ENCODE results near the gene LHX4.
A peak's percentile ranks its signal among the peaks of the same experiment; 100 is the strongest.

Gene LHX4

GRCh38 chr1:180211860-180212229 lies 18.2 kb upstream of the LHX4 start:
- Histone ChIP-seq H3K9me3 (no peaks in the 10 kb centered on the region), H3K4me1 (no peaks in the 10 kb centered on the region), H3K27me3 (peaks cover 0 to 12% of the 10 kb centered on the region in 2 donors), H3K4me3 (no peak overlapping the region), H3K27ac (no peak overlapping the region), H3K36me3 (no peaks in the 10 kb centered on the region)
- DNase-seq: no peak
- intact Hi-C loops (cut with DNase I; ENCODE audit: low total_unique reads): no loop called here
- no peak for TF ChIP-seq CTCF (IDR thresholded peaks at IDR 0.05)

GRCh38 chr1:180213401-180214170 lies 16.5 kb upstream of the LHX4 start:
- Histone ChIP-seq H3K4me1 (no peaks in the 10 kb centered on the region), H3K36me3 (no peaks in the 10 kb centered on the region), H3K27ac (no peak overlapping the region), H3K4me3 (no peak overlapping the region), H3K27me3 (peaks cover 0 to 12% of the 10 kb centered on the region in 2 donors), H3K9me3 (no peaks in the 10 kb centered on the region)
- intact Hi-C loops (cut with DNase I; ENCODE audit: low total_unique reads): no loop called here
- DNase-seq: peak in 1 of 2 donors; percentile 62
- TF ChIP-seq CTCF (IDR thresholded peaks at IDR 0.05): no peak

GRCh38 chr1:180215856-180216625 lies 14.0 kb upstream of the LHX4 start:
- H3K27me3 ChIP-seq: peaks cover 0 to 14% of the 10 kb centered on the region in 2 donors
- DNase-seq: peak in 1 of 2 donors; percentile 45
- no peaks in the 10 kb centered on the region for H3K36me3 ChIP-seq
- intact Hi-C loops (cut with DNase I; ENCODE audit: low total_unique reads): no loop called here
- no peak overlapping the region for H3K27ac ChIP-seq
- H3K4me1 ChIP-seq: no peaks in the 10 kb centered on the region
- no peak for TF ChIP-seq CTCF (IDR thresholded peaks at IDR 0.05)
- H3K4me3 ChIP-seq: no peak overlapping the region
- no peaks in the 10 kb centered on the region for H3K9me3 ChIP-seq

- TF ChIP-seq CTCF (IDR thresholded peaks at IDR 0.05): no peak
- H3K9me3 ChIP-seq: no peaks in the 10 kb centered on the region
- intact Hi-C loops (cut with DNase I; ENCODE audit: low total_unique reads): no loop called here
- no peak overlapping the region for H3K27ac ChIP-seq
- H3K27me3 ChIP-seq: peaks cover 0 to 8% of the 10 kb centered on the region in 2 donors
- no peaks in the 10 kb centered on the region for H3K4me1 ChIP-seq
- H3K4me3 ChIP-seq: no peak overlapping the region
- peak in 1 of 2 donors; percentile 43 for DNase-seq
- H3K36me3 ChIP-seq: no peaks in the 10 kb centered on the region
Measured at GRCh38 chr1:180217006-180217405, 13.1 kb upstream of the LHX4 start.

- DNase-seq: peak in 1 of 2 donors; percentile 51
- TF ChIP-seq CTCF (IDR thresholded peaks at IDR 0.05): no peak
- no peaks in the 10 kb centered on the region for H3K9me3 ChIP-seq
- H3K36me3 ChIP-seq: no peaks in the 10 kb centered on the region
- peaks cover 0 to 17% of the 10 kb centered on the region in 2 donors for H3K27me3 ChIP-seq
- no peak overlapping the region for H3K4me3 ChIP-seq
- no peaks in the 10 kb centered on the region for H3K4me1 ChIP-seq
- intact Hi-C loops (cut with DNase I; ENCODE audit: low total_unique reads): no loop called here
- H3K27ac ChIP-seq: no peak overlapping the region
Measured at GRCh38 chr1:180218806-180219765, 11.0 kb upstream of the LHX4 start.

Data from tibial artery (tissue), 4 donors.